ENCODE results near the gene CLDN9.

The CLDN9 gene

GRCh38 chr16:3012828-3013420 lies at the start of gene CLDN9:
CLDN9 (plus strand) TSS chr16:3012923; CDS start chr16:3013363, 440 bp downstream.
- DNase-seq = no peak

GRCh38 chr16:2963074-2963722 lies 49.5 kb upstream of the CLDN9 start:
- DNase-seq = no peak

GRCh38 chr16:2963723-2964474 lies 48.8 kb upstream of the CLDN9 start, which contains the start of gene KREMEN2:
KREMEN2 (plus strand) TSS chr16:2964275; CDS start chr16:2964521, 246 bp downstream.
- DNase-seq = peak in 1 of 2 experiments; percentile 79

- peak; percentile 60 to 87 for DNase-seq
Measured at GRCh38 chr16:2964475-2965336, 48.0 kb upstream of the CLDN9 start.

- DNase-seq = no peak
Measured at GRCh38 chr16:2966043-2966807, 46.5 kb upstream of the CLDN9 start.

- DNase-seq = no peak
Measured at GRCh38 chr16:2966808-2967191, 45.9 kb upstream of the CLDN9 start.

GRCh38 chr16:2967211-2967631 lies 45.5 kb upstream of the CLDN9 start:
- no peak for DNase-seq

GRCh38 chr16:2967721-2968161 lies 45.0 kb upstream of the CLDN9 start:
- no peak for DNase-seq

GRCh38 chr16:2968368-2968737 lies 44.4 kb upstream of the CLDN9 start:
- DNase-seq = no peak

GRCh38 chr16:2968738-2969544 lies 43.8 kb upstream of the CLDN9 start, which contains the start of gene PAQR4:
PAQR4 (plus strand) TSS chr16:2969348; CDS start chr16:2969675, 327 bp downstream.
- peak; percentile 57 to 95 for DNase-seq

GRCh38 chr16:2969545-2970521 lies 42.9 kb upstream of the CLDN9 start:
- peak; percentile 12 to 40 for DNase-seq

GRCh38 chr16:2970563-2970962 lies 42.2 kb upstream of the CLDN9 start:
- DNase-seq = no peak

GRCh38 chr16:2971134-2971984 lies 41.4 kb upstream of the CLDN9 start:
- no peak for DNase-seq

- no peak for DNase-seq
Measured at GRCh38 chr16:2971985-2972784, 40.5 kb upstream of the CLDN9 start.

- DNase-seq = peak in 1 of 2 experiments; percentile 40
Measured at GRCh38 chr16:2973093-2973492, 39.6 kb upstream of the CLDN9 start.

GRCh38 chr16:2973605-2974318 lies 39.0 kb upstream of the CLDN9 start:
- peak in 1 of 2 experiments; percentile 30 for DNase-seq
